Hematopoietic multipotent progenitor cell (in vitro differentiated cells): ENCODE results near the gene GPSM1. TPM values are rescaled to one million over a fixed set of nuclear protein-coding genes. Genes with fewer than 3 reads are reported as not detected.

Experiments used
- DNase-seq, 3 donors: peaks; one replicate each; pipeline ENCODE4 v3.0.0-alpha.2; 2011 to 2015; ENCODE audit warnings: low read depth in 2 of 3, low spot score in 2 of 3
- total RNA-seq: library from RNA; depleted of rRNA; stranded (reverse); fragments of >200 nt; gene quantifications from one replicate; pipeline ENCODE4 v1.2.3, GENCODE V29; 2012

The GPSM1 gene
- 85.6 TPM for total RNA-seq

- DNase-seq, result peak in 2 of 3 donors; percentile 29 to 65
Observed at GRCh38 chr9:136327304-136327974, at the start of gene GPSM1. Gene GPSM1 (plus strand): TSS chr9:136327539. CDS start chr9:136327696, 157 bp downstream.

GRCh38 chr9:136277746-136278145 lies 49.6 kb upstream of the GPSM1 start:
- DNase-seq, result no peak

GRCh38 chr9:136278221-136278620 lies 49.1 kb upstream of the GPSM1 start:
- DNase-seq, result no peak

GRCh38 chr9:136278894-136279293 lies 48.4 kb upstream of the GPSM1 start:
- DNase-seq, result no peak

- DNase-seq, result no peak
Observed at GRCh38 chr9:136279471-136279870, 47.9 kb upstream of the GPSM1 start.

- no peak for DNase-seq
Observed at GRCh38 chr9:136280535-136281315, 46.6 kb upstream of the GPSM1 start.

GRCh38 chr9:136281421-136282271 lies 45.7 kb upstream of the GPSM1 start:
- DNase-seq, result no peak

- DNase-seq, result peak in 2 of 3 donors; percentile 58 to 70
Observed at GRCh38 chr9:136282272-136282861, 45.0 kb upstream of the GPSM1 start.

GRCh38 chr9:136283291-136284235 lies 43.8 kb upstream of the GPSM1 start:
- DNase-seq, result peak; percentile 49 to 86 (median 78)

- no peak for DNase-seq
Observed at GRCh38 chr9:136284311-136284710, 43.0 kb upstream of the GPSM1 start.

GRCh38 chr9:136284951-136285350 lies 42.4 kb upstream of the GPSM1 start:
- DNase-seq, result no peak

- DNase-seq, result no peak
Observed at GRCh38 chr9:136285501-136286358, 41.6 kb upstream of the GPSM1 start.

- no peak for DNase-seq
Observed at GRCh38 chr9:136286359-136286986, 40.9 kb upstream of the GPSM1 start.

GRCh38 chr9:136286987-136287379 lies 40.4 kb upstream of the GPSM1 start:
- DNase-seq, result no peak

- DNase-seq, result no peak
Observed at GRCh38 chr9:136287960-136288753, 39.2 kb upstream of the GPSM1 start.

- no peak for DNase-seq
Observed at GRCh38 chr9:136289651-136290507, 37.5 kb upstream of the GPSM1 start.
